ENCODE data around the gene CNKSR1. TPM values are rescaled to one million over a fixed set of nuclear protein-coding genes. Genes with fewer than 3 reads are reported as not detected.

CNKSR1 gene
- total RNA-seq, 2 donors from 2014 or later: 37.3 to 45.6 TPM

DNA sequence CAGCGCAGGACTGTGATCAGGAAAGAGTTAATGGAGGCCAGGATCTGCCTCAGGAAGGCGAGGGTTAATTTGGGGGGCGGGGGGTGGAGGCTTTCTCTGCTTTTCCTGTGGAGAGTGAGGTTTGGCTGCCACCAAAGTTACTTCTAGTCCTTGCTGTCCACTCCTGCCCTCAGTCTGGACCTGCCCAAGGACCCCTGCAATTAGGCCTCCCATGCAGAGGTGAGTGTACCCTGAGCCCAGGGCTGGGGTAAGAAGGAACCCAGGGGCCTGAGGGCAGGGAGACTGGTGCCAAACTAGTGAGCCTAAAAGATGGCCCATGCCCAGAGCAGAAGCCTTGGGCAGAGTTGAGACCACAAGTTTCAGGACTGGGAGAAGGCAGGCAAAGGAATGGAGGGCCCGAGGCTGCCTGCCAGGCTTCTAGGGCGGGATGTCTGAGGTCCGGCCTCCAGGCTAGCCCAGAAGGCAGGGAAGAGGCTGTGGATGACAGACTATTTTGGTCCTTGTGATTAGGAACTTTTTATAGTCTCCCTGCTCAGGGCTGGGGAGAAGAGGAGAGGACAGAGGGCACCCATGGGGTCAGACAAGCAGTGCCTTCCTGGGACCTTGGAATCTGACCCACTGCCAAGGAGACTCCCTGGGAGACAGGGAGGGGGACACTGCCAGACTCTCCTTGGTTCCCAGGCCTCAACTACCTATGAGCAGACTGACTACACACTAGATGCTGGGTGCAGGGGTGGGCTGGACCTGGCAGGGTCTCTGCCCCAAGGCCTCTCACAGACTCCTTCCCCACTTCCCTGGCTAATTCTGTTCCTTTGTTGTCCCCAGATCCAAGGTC, 18.2 kb upstream of the CNKSR1 start, which contains the start of gene FAM110D:
Gene FAM110D (plus strand): TSS at position 172 of the 835 bp plus-strand sequence. CDS start 2,213 bp downstream, outside the sequence.
- no peak for ATAC-seq
- intact Hi-C loops (cut with DNase I, micrococcal nuclease): no loop called here
- no peak for DNase-seq

DNA sequence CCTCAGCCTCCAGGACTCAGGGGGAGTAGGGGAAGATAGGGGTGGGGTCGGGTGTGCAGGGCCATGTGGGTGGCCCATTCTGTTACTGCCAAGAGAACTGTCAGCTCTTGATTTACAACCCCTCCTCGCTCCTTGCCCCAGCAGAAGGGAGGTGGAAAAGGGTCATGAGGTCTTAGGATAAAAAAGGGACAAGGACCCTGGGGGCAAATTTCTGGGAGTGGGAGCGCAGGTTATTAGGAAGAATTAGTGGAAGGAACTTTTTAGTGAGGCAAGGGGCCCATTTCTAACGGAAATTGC, 17.6 kb upstream of the CNKSR1 start:
- no peak for DNase-seq
- no peak for ATAC-seq
- intact Hi-C loops (cut with DNase I, micrococcal nuclease): loop anchor here in 1 of 2 donors (5.0 kb wide), 1 partner anchor 52 kb away; no protein-coding TSS in a partner anchor

DNA sequence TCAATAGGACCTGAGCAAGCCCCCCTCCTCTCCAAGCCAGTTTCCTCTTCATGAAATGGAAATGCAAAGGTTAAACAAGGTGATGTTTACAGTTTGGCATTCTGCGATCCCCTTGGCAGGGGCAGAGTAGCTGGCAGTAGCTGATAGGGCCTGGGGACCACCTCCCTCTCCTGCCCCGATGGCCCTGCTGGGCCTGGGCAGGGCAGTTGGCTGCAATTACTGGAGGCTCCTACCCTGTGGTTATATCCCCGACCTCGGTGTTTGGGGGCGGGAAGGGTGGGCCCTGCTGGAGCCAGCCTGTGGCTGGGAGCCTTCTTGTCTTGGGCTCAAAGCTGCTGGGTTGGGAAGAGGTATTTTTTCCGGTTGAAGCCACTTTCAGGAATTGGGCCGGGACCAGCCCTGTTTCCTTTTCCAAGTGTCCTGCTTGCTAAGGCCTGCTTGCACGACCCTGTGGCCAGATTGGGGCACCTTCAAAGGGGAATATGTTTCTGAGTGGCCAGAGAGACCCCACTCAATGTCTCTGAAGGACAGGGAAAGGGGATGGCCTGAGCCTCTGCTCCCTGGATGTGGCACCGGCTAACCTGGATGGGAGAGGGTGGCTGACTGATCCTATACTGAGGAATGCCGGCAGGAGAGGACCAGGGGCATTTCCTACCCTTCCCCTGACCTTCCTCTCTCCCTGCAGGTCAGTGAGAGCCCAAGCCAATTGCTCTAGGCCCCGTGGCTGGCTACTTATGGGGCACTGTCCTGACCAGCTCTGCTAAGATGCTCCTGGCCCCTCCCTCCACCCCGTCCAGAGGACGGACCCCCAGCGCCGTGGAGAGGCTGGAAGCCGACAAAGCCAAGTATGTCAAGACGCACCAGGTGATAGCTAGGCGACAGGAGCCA, 16.5 kb upstream of the CNKSR1 start:
- DNase-seq: no peak
- intact Hi-C loops (cut with DNase I, micrococcal nuclease): loop anchor here in 1 of 2 donors (5.0 kb wide), 1 partner anchor 53 kb away; no protein-coding TSS in a partner anchor
- ATAC-seq: no peak

DNA sequence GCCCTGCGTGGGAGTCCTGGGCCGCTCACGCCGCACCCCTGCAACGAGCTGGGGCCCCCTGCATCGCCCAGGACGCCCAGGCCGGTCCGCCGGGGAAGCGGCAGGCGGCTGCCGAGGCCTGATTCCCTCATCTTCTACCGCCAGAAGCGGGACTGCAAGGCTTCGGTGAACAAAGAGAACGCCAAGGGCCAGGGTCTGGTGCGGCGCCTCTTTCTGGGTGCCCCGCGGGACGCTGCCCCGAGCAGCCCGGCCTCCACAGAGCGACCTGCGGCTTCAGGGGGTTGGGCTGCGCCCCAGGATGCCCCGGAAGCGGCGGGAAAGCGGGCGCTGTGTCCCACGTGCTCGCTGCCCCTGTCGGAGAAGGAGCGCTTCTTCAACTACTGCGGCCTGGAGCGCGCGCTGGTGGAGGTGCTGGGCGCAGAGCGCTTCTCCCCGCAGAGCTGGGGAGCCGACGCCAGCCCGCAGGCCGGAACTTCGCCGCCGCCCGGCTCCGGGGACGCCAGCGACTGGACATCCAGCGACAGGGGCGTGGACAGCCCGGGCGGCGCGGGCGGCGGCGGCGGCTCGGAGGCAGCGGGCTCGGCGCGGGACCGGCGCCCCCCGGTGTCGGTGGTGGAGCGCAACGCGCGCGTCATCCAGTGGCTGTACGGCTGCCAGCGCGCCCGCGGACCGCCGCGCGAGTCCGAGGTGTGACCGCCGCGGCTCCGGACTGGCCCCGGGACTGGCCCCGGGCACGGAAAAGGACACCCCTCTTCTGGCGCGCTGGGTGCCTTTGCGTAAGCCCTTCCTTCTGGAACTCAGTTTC, 15.7 kb upstream of the CNKSR1 start:
- DNase-seq (peak in 1 of 2 donors; percentile 61), ATAC-seq (peak; percentile 76)
- intact Hi-C loops (cut with DNase I, micrococcal nuclease): loop anchor here in 1 of 2 donors (5.0 kb wide), 1 partner anchor 54 kb away; no protein-coding TSS in a partner anchor

DNA sequence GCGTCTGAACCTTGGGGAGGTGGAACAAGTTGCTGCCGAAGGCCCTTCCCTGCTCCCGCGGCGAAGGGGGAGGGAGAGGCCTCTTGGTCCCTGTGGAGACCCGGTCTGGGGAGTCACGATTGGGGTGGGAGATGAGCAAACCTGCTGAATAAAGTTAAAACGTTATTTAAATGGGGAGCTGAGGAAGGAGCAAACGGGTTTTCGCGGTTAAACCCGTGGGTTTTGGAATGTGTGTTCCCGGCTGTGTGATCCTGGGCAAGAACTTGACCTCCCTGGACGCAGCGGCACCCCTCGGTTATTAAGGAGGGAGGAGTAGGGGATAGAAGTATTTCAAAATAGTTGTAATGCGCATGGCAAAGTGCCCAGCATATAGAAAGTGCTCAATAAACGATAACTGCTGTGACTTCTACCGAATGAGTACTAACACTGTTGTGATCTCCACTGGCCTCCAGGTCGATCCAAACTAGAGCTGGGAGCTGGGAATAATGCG, 15.0 kb upstream of the CNKSR1 start:
- intact Hi-C loops (cut with DNase I, micrococcal nuclease): loop anchor here in 1 of 2 donors (5.0 kb wide), 1 partner anchor 55 kb away; no protein-coding TSS in a partner anchor
- DNase-seq (no peak), ATAC-seq (no peak)

DNA sequence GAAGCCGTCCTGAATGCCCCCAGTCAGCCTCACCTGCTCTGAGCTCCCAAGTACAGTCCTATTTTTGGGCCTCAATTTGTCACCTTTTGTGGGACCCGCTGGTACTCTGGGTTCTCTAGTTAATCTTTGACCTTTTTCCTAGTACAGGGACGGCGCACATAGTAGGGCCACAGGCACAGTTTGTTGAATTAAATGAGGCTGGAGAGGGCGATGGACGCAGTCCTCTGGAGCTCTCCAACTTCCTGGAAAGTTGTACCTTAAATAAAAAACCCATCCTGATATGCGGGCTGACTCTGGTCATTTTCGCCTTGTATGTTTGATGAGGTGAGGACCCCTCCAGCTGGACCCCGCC, 13.6 kb upstream of the CNKSR1 start:
- intact Hi-C loops (cut with DNase I, micrococcal nuclease): loop anchor here in 1 of 2 donors (5.0 kb wide), 1 partner anchor 56 kb away; no protein-coding TSS in a partner anchor
- DNase-seq (no peak), ATAC-seq (no peak)

DNA sequence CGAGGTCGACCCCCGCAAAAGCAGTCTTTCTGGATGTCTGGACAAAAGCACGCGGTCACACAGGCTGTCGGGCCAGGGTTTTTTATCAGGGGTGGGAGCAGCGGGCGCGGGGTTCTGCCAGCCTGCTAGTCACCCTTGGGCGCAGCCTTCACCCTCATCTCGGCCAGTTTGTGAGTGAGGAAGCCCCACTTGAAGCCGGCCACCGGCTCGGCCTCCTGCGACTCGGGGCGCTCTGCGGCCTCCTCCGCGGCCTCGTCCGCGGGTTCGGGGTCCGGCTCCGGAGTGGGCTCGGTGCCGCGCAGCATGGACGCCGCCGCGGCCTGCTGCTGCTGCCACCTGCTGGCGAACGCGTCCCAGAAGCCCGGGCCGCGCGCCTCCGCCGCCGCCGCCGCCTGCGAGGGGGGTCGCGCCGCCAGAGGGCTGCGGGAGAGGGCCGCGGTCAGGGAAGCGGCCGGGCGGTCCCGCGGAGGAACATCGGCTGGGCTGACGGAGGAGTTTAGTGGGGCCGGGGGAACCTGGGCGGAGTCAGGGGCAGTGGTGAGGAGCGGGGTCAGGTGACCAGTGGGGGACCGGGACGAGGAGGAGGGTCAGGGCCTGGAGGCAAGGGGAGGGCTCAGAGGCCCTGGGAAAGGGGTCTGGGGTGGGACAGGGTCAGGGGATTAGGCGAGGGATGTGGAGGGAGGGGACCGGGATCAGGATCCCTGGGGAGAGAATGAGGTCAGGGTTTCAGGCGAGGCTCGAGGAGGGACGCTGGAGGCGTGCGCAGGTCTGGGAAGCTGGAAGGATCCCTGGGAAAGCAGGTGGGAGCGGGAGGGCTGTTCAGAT, 13.0 kb upstream of the CNKSR1 start:
- ATAC-seq (peak; percentile 54), DNase-seq (peak in 1 of 2 donors; percentile 56)
- intact Hi-C loops (cut with DNase I, micrococcal nuclease): loop anchor here in 1 of 2 donors (5.0 kb wide), 1 partner anchor 57 kb away; no protein-coding TSS in a partner anchor

DNA sequence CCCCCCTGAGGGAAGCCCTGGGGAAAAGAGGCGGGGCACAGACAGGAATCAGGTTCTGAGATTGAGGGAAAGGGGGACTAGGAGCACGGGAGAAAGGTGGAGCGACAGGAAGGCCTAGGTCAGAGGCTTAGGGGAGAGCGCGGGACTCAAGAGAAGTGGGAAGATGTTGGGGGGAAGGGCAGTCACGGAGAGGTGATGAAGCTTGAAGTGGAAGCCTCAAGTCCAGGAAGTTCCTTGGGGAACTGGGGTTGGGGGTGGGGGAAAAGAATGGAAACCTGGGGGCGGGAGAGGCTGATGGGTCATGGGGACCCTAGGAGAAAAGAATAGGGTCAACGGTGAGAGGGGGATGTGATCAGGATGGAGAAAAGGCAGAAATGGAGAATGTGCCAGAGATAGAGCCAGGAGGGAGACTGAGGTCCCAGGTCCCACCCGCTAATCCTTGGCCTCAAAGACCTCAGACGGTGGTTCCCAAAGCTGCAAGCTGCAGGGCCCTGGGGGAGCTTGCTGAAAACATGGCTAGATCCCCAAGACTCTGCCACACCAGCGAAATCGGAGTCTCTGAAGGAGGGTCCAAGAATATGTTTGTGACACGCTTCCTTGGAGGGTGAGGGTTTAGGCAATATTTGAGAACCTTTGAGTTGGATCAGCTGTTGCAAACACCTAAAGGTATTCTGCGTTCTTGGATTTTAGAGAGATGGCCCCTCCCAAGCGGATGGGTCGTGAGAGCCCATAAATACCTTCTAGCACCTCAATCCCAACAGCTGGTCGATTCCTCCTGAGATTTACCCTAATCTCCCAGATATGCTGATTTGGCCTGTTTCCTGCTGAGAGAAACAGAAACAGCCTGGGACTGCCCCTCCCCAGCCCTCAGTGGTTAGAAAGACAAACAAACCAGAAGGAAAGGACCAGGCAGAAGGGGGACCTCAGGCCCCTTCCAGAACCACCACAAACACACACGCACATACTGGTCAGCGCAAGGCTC, 12.1 kb upstream of the CNKSR1 start:
- intact Hi-C loops (cut with DNase I, micrococcal nuclease): loop anchor here in 1 of 2 donors (5.0 kb wide), 1 partner anchor 58 kb away; no protein-coding TSS in a partner anchor
- ATAC-seq (no peak), DNase-seq (no peak)

DNA sequence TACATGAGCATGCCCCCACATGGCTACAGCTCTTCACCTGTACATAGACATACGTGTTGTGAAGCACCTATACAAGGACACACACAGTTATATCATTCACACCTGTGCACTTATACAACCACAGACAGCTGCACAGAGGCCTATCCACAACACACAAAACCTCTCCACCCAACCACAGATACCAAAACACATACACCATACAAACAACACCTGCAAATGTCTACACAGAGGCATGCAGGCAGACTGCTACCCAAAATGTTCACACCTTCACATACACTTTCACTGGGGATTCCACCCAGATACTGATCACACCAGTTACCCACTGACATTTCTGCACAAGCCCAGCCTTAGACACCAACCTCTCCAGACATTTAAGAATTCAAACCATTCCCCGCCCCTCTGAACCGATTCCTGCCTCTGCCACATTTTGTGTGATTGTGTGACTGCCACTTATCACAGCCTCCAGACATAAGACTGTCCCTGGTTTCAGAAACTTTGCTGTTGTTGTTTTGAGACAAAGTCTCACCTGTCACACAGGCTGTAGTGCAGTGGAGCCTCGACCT, 10.5 kb upstream of the CNKSR1 start:
- ATAC-seq (no peak), DNase-seq (no peak)
- intact Hi-C loops (cut with DNase I, micrococcal nuclease): no loop called here

DNA sequence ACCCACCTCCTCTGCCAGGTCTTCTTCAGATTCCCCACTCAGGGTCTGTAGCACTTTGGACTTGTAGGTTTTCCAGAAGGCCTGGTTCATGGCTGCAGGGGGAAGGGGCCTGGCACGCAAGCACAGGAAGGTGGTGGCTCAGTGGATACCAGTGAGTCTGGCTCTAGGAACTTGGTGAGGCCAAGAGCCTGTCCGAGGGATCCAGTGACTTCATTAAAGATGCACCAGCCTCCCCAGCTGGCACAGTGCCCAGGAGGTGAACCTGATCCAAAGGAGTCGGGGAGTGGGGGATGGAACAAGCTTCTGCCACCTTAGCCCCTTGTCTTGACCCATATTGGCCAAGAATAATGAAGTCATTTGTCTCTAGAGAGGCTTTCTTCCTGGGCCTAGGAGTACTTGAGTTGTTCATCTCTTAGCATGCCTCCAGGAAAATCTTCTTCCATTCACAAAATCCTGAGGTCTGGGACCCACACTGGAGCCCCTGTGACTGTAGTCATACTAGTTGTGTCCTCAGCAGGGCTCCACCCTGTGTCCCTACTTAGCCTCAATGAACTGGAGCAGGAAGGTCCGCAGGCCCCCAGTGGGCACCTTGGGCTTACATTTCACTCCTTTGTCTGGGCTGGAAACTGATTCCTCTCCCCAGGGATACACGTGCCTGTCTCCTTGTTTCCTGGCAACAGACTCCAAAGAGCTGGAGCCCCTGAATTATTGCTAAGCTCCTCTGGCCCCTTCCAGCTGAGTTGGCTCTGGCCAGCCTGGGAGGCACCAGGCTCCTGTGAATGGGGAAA, 8.7 kb upstream of the CNKSR1 start, which contains the start of gene C1orf232:
Gene C1orf232 (minus strand): TSS at position 554 of the 788 bp plus-strand sequence. CDS start 464 bp downstream, at position 90.
- intact Hi-C loops (cut with DNase I, micrococcal nuclease): no loop called here
- no peak for DNase-seq
- no peak for ATAC-seq

DNA sequence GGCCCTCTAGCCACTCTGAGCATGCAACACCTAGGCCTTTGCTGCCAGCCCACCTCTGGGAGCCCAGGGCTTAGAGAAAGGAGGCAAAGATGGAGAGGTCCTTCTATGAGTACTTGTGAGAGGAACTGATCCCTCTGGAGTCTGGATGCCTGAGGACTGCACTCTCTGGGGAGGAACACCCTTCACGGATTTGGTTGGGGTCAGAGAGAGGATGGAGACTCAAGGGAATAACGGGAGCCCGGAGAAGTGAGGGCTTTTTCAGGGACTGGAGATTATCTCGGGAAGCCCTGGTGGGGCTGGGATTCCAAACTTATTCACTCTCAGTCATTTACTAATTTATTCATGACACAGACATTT, 8.1 kb upstream of the CNKSR1 start:
- no peak for DNase-seq
- ATAC-seq: no peak
- intact Hi-C loops (cut with DNase I, micrococcal nuclease): no loop called here

DNA sequence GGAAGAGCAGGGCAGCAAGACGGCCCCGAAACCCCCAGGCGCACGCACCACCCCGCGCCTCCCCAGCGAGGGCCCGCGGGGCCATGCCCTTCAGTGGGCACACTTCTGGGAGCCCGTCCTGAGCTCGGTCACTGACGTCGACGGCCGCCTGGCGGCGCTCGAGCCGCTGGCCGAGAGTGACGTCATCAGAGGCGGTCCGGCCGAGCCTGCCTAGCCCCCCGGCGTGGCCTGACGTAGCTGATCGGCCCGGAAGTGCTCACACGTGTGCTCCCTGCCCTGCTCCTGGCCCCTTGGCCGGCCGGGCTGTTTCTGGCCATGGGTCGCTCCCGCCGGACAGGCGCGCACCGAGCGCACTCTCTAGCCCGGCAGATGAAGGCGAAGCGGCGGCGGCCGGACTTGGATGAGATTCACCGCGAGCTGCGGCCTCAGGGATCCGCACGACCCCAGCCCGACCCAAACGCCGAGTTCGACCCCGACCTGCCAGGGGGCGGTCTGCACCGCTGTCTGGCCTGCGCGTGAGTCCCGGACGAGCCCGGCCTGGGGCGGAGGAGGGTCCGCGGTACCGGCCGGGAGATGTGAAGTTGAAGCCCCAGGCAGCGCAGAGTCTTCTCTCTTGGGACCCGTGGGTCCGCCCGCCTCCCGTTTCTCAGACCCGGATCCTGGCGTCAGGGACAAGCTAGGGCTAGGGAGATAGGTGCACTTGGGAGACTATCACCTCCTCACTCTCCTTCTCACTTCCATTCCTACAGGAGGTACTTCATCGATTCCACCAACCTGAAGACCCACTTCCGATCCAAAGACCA, 7.4 kb upstream of the CNKSR1 start, which contains the start of gene ZNF593:
Gene ZNF593 (plus strand): TSS at position 240 of the 803 bp plus-strand sequence. CDS start 76 bp downstream, at position 316.
- peak; percentile 97 for ATAC-seq
- intact Hi-C loops (cut with DNase I, micrococcal nuclease): loop anchor here in 1 of 2 donors (10.0 kb wide), 1 partner anchor 65 kb away; the partner anchor contains the start of gene CEP85
- peak; percentile 92 to 94 for DNase-seq

DNA sequence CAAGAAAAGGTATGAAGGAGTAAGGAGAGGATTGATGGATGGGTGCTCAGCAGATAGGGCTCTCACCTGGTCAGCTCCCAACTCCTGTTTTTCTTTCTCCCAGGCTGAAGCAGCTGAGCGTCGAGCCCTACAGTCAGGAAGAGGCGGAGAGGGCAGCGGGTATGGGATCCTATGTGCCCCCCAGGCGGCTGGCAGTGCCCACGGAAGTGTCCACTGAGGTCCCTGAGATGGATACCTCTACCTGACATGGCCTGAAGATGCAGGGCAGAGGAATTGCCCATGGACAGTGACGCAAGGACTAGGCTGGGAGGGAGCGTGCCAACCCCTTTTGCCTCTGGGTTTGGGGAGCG, 6.8 kb upstream of the CNKSR1 start:
- no peak for DNase-seq
- ATAC-seq: peak; percentile 21
- intact Hi-C loops (cut with DNase I, micrococcal nuclease): loop anchor here in 1 of 2 donors (10.0 kb wide), 1 partner anchor 64 kb away; the partner anchor contains the start of gene CEP85
